K562 (cell line): ENCODE measurements around the gene GRIK5. TPM values are rescaled to one million over a fixed set of nuclear protein-coding genes. Genes with fewer than 3 reads are reported as not detected.

ENCODE experiments used
- ATAC-seq: fragments of 200-7000 bp; cut with Tn5 transposase; 3 replicates; pipeline ENCODE4 v1.9.1; 2020; ENCODE audit warnings: moderate library complexity
- BruUV-seq: library from RNA; stranded (reverse); fragments of 400-500 nt; replicated peaks from 2 replicates; lab custom pipeline; 2021; lab: Mats Ljungman, UMichigan
- CTCF ChIA-PET: fragments of 300-600 bp; formaldehyde crosslinking; extraction: SDS; loops from one replicate; lab custom pipeline; 2021; ENCODE audit warnings: low intra/inter-chr PET ratio; lab: Yijun Ruan, JAX
- POLR2A ChIA-PET: fragments of 300-600, 350-650 bp; sonication (Branson Sonifier 250); formaldehyde crosslinking; extraction: SDS; loops from one replicate; lab custom pipeline; 2021; ENCODE audit warnings: antibody characterized with exemption, inconsistent platforms; lab: Yijun Ruan, JAX
- DNase-seq, 4 experiments: peaks; one replicate each; pipeline versions ENCODE4 v3.0.0 to v3.0.0-alpha.2; 2011 to 2018; ENCODE audit warnings: low spot score in 3 of 4, mixed read lengths in 3 of 4; ENCODE audit errors: extremely low read depth in 1 of 4
- FAIRE-seq: peaks from 2 replicates; lab custom pipeline; 2011; peaks lifted over from hg19 to GRCh38; lab: Jason Lieb, UNC
- H2AFZ ChIP-seq: 2 replicates; pipeline ENCODE4 v1.6.0; 2011; ENCODE audit warnings: low read depth, low read length, control low read depth, inconsistent platforms
- H3K27ac ChIP-seq: fragments of 200-600 bp; 3 replicates; pipeline ENCODE4 v1.8.0; 2011; ENCODE audit warnings: low read depth, mild to moderate bottlenecking, control low read depth, inconsistent platforms, low read length, moderate library complexity, mixed read lengths; ENCODE audit errors: extremely low read depth
- H3K27me3 ChIP-seq, 2 experiments: fragments of 300-600 bp in 1 of 2; 2 replicates in 1 of 2; 3 replicates in 1 of 2; pipeline versions ENCODE4 v1.6.0 to v1.8.0; 2011; ENCODE audit warnings: inconsistent platforms in 2 of 2, low read length in 2 of 2, mild to moderate bottlenecking in 1 of 2, mixed read lengths in 1 of 2, moderate library complexity in 1 of 2; ENCODE audit not compliant: control insufficient read depth in 2 of 2, insufficient read depth in 2 of 2
- H3K36me3 ChIP-seq: fragments of 300-600 bp; 3 replicates; pipeline ENCODE4 v1.8.0; 2011; ENCODE audit warnings: mild to moderate bottlenecking, low read length, inconsistent platforms; ENCODE audit not compliant: control insufficient read depth, insufficient read depth
- H3K4me1 ChIP-seq, 2 experiments: fragments of 200-600 bp in 1 of 2; replicated peaks in 1 of 2; 2 replicates in 1 of 2; 3 replicates in 1 of 2; pipeline versions ENCODE4 v1.5.1 to v1.8.0; 2011; ENCODE audit warnings: inconsistent platforms in 2 of 2, low read length in 2 of 2, mild to moderate bottlenecking in 1 of 2, mixed read lengths in 1 of 2, moderate library complexity in 1 of 2; ENCODE audit not compliant: control insufficient read depth in 2 of 2, insufficient read depth in 2 of 2
- H3K4me2 ChIP-seq: 2 replicates; pipeline ENCODE4 v1.6.1; 2011; ENCODE audit warnings: low read length, control low read depth, inconsistent platforms, mixed read lengths; ENCODE audit not compliant: insufficient read depth
- H3K4me3 ChIP-seq: fragments of 200-600 bp; sonication (generic), shearing (Covaris generic); 2 replicates; pipeline ENCODE4 v1.5.1; 2016; ENCODE audit warnings: control low read depth, inconsistent platforms
- H3K79me2 ChIP-seq: fragments of 200-600 bp; 3 replicates; pipeline ENCODE4 v1.8.0; 2011; ENCODE audit warnings: low read length, inconsistent platforms; ENCODE audit not compliant: control insufficient read depth, insufficient read depth
- H3K9ac ChIP-seq, 2 experiments: 2 replicates each; pipeline versions ENCODE4 v1.6.0 to v1.6.1; 2011; ENCODE audit warnings: low read depth in 2 of 2, low read length in 2 of 2, control low read depth in 1 of 2, inconsistent platforms in 1 of 2, mild to moderate bottlenecking in 1 of 2, mixed read lengths in 1 of 2; ENCODE audit not compliant: insufficient read depth in 1 of 2
- H3K9me1 ChIP-seq: one replicate; pipeline ENCODE4 v1.6.0; 2011; ENCODE audit warnings: inconsistent platforms, mild to moderate bottlenecking, low read length, moderate library complexity; ENCODE audit not compliant: control insufficient read depth, insufficient read depth
- H3K9me3 ChIP-seq: replicated peaks from 2 replicates; pipeline ENCODE4 v1.5.1; 2011; ENCODE audit warnings: low read depth, low read length, inconsistent platforms; ENCODE audit not compliant: control insufficient read depth, insufficient read depth
- H4K20me1 ChIP-seq: replicated peaks from 2 replicates; pipeline ENCODE4 v1.6.1; 2011; ENCODE audit warnings: low read length, inconsistent platforms, mixed read lengths; ENCODE audit not compliant: control insufficient read depth, insufficient read depth
- CBFA2T3 ChIP-seq: fragments of 450-650 bp; IDR thresholded peaks from 2 replicates; pipeline ENCODE4 v1.6.1; 2017
- FOXJ2 ChIP-seq: fragments of 200-800 bp; sonication (Bioruptor generic); IDR thresholded peaks from 2 replicates; pipeline ENCODE4 v1.6.1; 2016; ENCODE audit warnings: missing genetic modification characterization, missing compliant biosample characterization
- GATAD2A ChIP-seq: fragments of 450-650 bp; IDR thresholded peaks from 2 replicates; pipeline ENCODE4 v1.6.1; 2017
- JUN ChIP-seq, 2 experiments: sonication (generic) in 1 of 2; formaldehyde crosslinking in 1 of 2; IDR thresholded peaks; 2 replicates each; pipeline versions ENCODE4 v1.6.1 to v1.8.0; 2012 to 2022; ENCODE audit warnings: borderline replicate concordance in 2 of 2, mild to moderate bottlenecking in 2 of 2, improper control_type of control experiment in 1 of 2, low read depth in 1 of 2, low read length in 1 of 2, missing genetic modification reagents in 1 of 2
- SLC30A9 ChIP-seq: fragments of 250-450 bp; sonication (Bioruptor Pico); IDR thresholded peaks from 2 replicates; pipeline ENCODE4 v1.8.0; 2022; ENCODE audit warnings: mild to moderate bottlenecking, moderate library complexity
- ZNF174 ChIP-seq: fragments of 250-450 bp; sonication (Bioruptor Pico); IDR thresholded peaks from 2 replicates; pipeline ENCODE4 v1.4.0; 2020; ENCODE audit warnings: mild to moderate bottlenecking
- ZNF263 ChIP-seq: sonication (generic); formaldehyde crosslinking; IDR thresholded peaks from 2 replicates; pipeline ENCODE4 v1.8.0; 2022; ENCODE audit warnings: mild to moderate bottlenecking, missing genetic modification reagents, borderline replicate concordance
- ZNF586 ChIP-seq: fragments of 450-650 bp; formaldehyde crosslinking; conservative IDR thresholded peaks from 2 replicates; pipeline ENCODE4 v1.4.0; 2020; ENCODE audit warnings: mild to moderate bottlenecking, moderate library complexity
- ZZZ3 ChIP-seq: fragments of 450-650 bp; IDR thresholded peaks from 2 replicates; pipeline ENCODE4 v1.6.1; 2016; ENCODE audit warnings: antibody characterized with exemption, mild to moderate bottlenecking, moderate library complexity
- WGBS: fragments of 100-300 bp; shearing (Covaris generic); methylation state at CpG from one replicate; pipeline ENCODE4 v1.1.6; 2016; ENCODE audit warnings: low coverage, mixed read lengths; ENCODE audit not compliant: insufficient coverage; ENCODE audit errors: missing lambda C conversion rate; 5-methylcytosine and 5-hydroxymethylcytosine counted together
- in situ Hi-C: fragments of 300-500 bp; cut with MboI; formaldehyde crosslinking; loops from 4 replicates; pipeline ENCODE4 v1.15.0; 2018; ENCODE audit warnings: inconsistent platforms, mixed read lengths
- intact Hi-C: fragments of 100-400 bp; cut with micrococcal nuclease; formaldehyde crosslinking; loops from 2 replicates; pipeline ENCODE4 v1.14.2; 2022
- polyA plus RNA-seq, 8 experiments: library from polyadenylated mRNA; depleted of rRNA in 4 of 8; stranded (reverse) in 5 of 8; unstranded in 3 of 8; fragments of >200 nt; fragmentation: Nextera tagmentation in 2 of 8; fragmentation: Illumina TruSeq in 1 of 8; extraction: Ambion mirVana in 2 of 8; extraction: Trizol in 1 of 8; gene quantifications; 2 replicates each; pipeline versions ENCODE4 v1.2.1 to v1.2.3, GENCODE V29; 2011 to 2014; ENCODE audit warnings: inconsistent platforms in 1 of 8, missing spikeins in 1 of 8
- total RNA-seq, 7 experiments: library from RNA; depleted of rRNA in 6 of 7; stranded (reverse); fragments of >200 nt in 6 of 7; fragmentation: Illumina TruSeq in 2 of 7; extraction: Trizol in 2 of 7; gene quantifications; 2 replicates each; pipeline versions ENCODE4 v1.2.1 to v1.2.3, GENCODE V29; 2011 to 2021; ENCODE audit warnings: low replicate concordance in 1 of 7

Gene GRIK5
- total and polyA plus RNA-seq, 9 of the 15 experiments (the other 6 are each of a cell fraction or from before 2014, with no cell fraction given), result 0.04 to 0.55 (median 0.27) TPM; not detected in 2

- Histone ChIP-seq H3K36me3 (no peaks in the 10 kb centered on the region), H3K9ac (no peak overlapping the region), H4K20me1 (no peaks in the 10 kb centered on the region), H3K9me3 (no peaks in the 10 kb centered on the region), H3K9me1 (no peaks in the 10 kb centered on the region), H3K4me1 (peaks cover 10 to 12% of the 10 kb centered on the region in 2 experiments; a peak in 3 of 5 replicates), H3K27ac (no peak overlapping the region), H3K27me3 (peaks cover 27 to 50% of the 10 kb centered on the region in 2 experiments), H3K4me2 (no peak overlapping the region), H3K79me2 (no peaks in the 10 kb centered on the region), H3K4me3 (no peak overlapping the region), H2AFZ (no peak overlapping the region)
- BruUV-seq, result no TSS peak
- in situ Hi-C loops, result no loop called here
- intact Hi-C loops, result no loop called here
- 2% methylated on average over 10 of the region's 10 CpGs for WGBS
- ATAC-seq, result peak; percentile 53
- no peak for FAIRE-seq
- DNase-seq, result no peak
- POLR2A ChIA-PET, result interaction anchor here (0.6 kb wide), 2 partner anchors 55 to 187 kb away, joined by 3 to 4 read pairs; no protein-coding TSS in a partner anchor
- TF ChIP-seq GATAD2A (no peak), CBFA2T3 (no peak), ZNF174 (no peak), JUN (IDR thresholded peaks at IDR 0.05; ENCODE audit: borderline replicate concordance, low read depth, low read length) (no peak), JUN (CRISPR knock-in tag; IDR thresholded peaks at IDR 0.05; ENCODE audit: borderline replicate concordance) (no peak), FOXJ2 (tag) (no peak), SLC30A9 (no peak), ZZZ3 (no peak), ZNF586 (CRISPR knock-in tag) (no peak), ZNF263 (CRISPR knock-in tag) (no peak)
- CTCF ChIA-PET, result no interaction called here
Measured at GRCh38 chr19:42052241-42052863, 17.7 kb downstream of the GRIK5 start.
